ENCODE results near the gene LIMS3.
"Not testable (repeated sequence)": the region's sequence is repeated elsewhere in the genome, so short reads cannot be mapped to it uniquely, and the experiment has no call there.

The LIMS3 gene

DNA sequence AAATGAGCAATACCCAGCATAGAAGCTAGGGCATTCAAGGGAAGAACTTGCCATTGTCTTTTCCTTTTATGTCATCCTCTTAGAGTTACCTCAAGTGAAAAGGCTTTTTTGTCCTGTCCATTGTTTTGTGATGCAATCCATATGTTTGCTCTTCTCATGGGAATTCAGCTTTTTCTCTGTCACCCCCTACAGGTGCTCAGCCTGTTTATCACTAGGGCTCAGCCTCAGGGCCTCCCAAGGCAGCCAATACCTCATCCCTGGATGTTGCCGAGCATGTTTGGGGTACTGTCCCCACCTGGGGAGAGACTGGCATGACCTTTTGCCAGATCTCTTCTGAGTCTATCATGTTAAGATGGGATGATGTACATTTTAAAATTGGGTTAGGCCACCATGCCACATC is 65.5 kb downstream of the LIMS3 start:
- not testable (repeated sequence) for H3K4me3 ChIP-seq (ENCODE audit: low read depth, low read length); DNase-seq; H3K27me3 ChIP-seq (ENCODE audit: insufficient read depth, low read depth, severe bottlenecking); H3K9me3 ChIP-seq (ENCODE audit: severe bottlenecking); H3K27ac ChIP-seq; H3K36me3 ChIP-seq

- not testable (repeated sequence) for H3K9me3 ChIP-seq (ENCODE audit: severe bottlenecking); H3K27ac ChIP-seq; H3K4me3 ChIP-seq (ENCODE audit: low read depth, low read length); H3K36me3 ChIP-seq; DNase-seq; H3K27me3 ChIP-seq (ENCODE audit: insufficient read depth, low read depth, severe bottlenecking)
Measured at GRCh38 chr2:109965482-109965881, 67.0 kb downstream of the LIMS3 start.

- H3K27me3 ChIP-seq (ENCODE audit: insufficient read depth, low read depth, severe bottlenecking); H3K9me3 ChIP-seq (ENCODE audit: severe bottlenecking); H3K4me3 ChIP-seq (ENCODE audit: low read depth, low read length); DNase-seq; H3K27ac ChIP-seq; H3K36me3 ChIP-seq: not testable (repeated sequence)
Measured at GRCh38 chr2:109966107-109966736, 67.7 kb downstream of the LIMS3 start.

GRCh38 chr2:109966858-109967257 is 68.4 kb downstream of the LIMS3 start:
- H3K27ac ChIP-seq; H3K36me3 ChIP-seq; H3K27me3 ChIP-seq (ENCODE audit: insufficient read depth, low read depth, severe bottlenecking); DNase-seq; H3K4me3 ChIP-seq (ENCODE audit: low read depth, low read length); H3K9me3 ChIP-seq (ENCODE audit: severe bottlenecking): not testable (repeated sequence)

DNA sequence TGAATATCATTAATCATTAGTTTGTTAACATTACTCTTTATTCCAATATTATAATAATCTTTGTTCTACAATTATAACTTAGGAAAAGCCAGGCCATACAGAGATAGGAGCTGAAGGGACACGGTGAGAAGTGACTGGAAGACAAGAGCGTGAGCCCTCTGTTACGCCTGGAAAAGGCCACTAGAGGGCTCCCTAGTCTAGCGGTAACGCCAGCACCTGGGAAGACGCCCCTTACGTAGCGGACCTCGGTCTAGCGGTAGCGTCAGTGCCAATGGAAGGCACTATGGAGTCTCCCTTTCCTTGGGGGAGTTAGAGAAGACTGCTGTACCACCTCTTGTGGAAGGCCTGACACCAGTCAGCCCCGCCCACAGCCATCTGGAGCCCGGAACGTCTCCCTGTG is 71.4 kb downstream of the LIMS3 start:
- H3K27ac ChIP-seq; H3K9me3 ChIP-seq (ENCODE audit: severe bottlenecking); DNase-seq; H3K4me3 ChIP-seq (ENCODE audit: low read depth, low read length); H3K36me3 ChIP-seq; H3K27me3 ChIP-seq (ENCODE audit: insufficient read depth, low read depth, severe bottlenecking): not testable (repeated sequence)

GRCh38 chr2:109971710-109972109 is 73.2 kb downstream of the LIMS3 start:
- H3K27ac ChIP-seq; H3K9me3 ChIP-seq (ENCODE audit: severe bottlenecking); H3K4me3 ChIP-seq (ENCODE audit: low read depth, low read length); DNase-seq; H3K36me3 ChIP-seq; H3K27me3 ChIP-seq (ENCODE audit: insufficient read depth, low read depth, severe bottlenecking): not testable (repeated sequence)

Measured in WERI-Rb-1 (cell line).